Muscle of back (tissue), 11 donors: ENCODE measurements around the gene PSAP. TPM values are rescaled to one million over a fixed set of nuclear protein-coding genes. Genes with fewer than 3 reads are reported as not detected.
A peak's percentile ranks its signal among the peaks of the same experiment; 100 is the strongest.

Experiments
- DNase-seq, 3 donors: peaks; one replicate each; pipeline versions ENCODE4 v3.0.0 to v3.0.0-alpha.2; 2013
- polyA plus RNA-seq, 10 donors: library from polyadenylated mRNA; unstranded; fragments of 120-200 nt; gene quantifications; one replicate each; pipeline ENCODE4 v1.2.1, GENCODE V29; 2013; ENCODE audit not compliant: insufficient read length in 10 of 10

PSAP gene
- polyA plus RNA-seq, 10 donors = 450 to 530 (median 478) TPM

DNA sequence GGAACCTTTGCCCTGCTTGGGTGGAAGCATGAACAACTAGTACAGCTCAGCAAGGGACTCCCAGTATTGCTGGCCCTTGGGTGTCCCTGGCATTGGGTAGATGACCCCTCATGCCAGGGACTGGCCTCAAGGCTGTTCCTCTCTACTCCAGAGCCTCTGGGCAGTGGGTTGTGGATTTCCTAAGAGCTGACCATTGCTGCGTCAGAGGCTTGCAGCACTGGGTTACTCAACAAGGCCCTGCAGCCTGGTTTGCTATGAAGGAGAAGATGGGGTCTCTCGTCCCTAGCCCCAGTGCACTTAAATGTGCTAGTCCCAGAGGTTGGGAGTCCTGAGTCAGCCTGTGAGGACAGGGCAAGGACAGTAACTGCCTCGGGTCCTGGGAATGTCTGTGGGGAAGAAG is 80.3 kb downstream of the PSAP start:
- DNase-seq = no peak

DNA sequence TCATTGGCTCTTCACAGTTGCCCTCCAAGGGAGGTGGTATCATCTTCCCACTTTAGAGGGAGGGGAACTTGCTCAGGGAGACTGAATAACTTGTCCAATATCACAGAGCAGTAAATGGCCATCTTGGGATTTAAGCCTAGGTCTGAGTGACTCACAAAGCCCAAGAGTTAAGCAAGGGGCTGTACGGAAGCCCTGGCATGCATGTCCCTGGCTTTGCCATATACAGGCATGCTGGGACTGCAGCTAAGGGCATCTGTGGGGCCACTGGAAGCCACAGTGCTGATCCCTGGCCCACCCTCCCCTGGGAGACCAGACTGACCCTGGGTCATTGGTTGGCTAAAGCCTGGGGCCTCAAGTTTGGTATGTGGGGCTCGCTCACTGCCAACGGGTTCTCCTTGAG is 80.8 kb downstream of the PSAP start:
- DNase-seq = no peak

DNA sequence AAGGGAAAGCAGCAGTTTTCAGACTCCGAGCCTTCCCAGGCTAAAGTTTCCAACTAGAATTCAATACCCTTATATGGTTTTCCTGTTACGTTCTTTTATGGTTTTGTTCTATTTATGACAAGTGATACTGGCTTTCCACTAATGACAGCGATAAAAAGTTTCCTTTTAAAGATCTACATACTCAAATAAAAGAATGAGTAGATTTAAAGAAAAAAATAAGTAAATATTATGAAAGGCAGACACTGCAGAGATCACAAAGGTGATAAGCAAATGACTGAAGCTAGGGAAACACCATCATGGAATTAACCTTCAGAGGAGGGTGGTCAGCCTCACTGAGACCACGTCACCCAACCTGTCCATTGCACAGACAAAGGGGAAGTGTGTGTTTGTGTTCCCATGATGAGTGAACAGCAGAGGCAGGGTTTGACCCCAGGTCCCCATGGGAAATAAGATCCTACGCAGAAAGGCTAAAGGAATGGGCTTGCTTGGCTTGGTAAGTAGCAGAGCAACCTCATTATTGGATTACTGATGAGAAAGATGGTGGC is 81.7 kb downstream of the PSAP start:
- DNase-seq = peak in 1 of 3 donors; percentile 38

DNA sequence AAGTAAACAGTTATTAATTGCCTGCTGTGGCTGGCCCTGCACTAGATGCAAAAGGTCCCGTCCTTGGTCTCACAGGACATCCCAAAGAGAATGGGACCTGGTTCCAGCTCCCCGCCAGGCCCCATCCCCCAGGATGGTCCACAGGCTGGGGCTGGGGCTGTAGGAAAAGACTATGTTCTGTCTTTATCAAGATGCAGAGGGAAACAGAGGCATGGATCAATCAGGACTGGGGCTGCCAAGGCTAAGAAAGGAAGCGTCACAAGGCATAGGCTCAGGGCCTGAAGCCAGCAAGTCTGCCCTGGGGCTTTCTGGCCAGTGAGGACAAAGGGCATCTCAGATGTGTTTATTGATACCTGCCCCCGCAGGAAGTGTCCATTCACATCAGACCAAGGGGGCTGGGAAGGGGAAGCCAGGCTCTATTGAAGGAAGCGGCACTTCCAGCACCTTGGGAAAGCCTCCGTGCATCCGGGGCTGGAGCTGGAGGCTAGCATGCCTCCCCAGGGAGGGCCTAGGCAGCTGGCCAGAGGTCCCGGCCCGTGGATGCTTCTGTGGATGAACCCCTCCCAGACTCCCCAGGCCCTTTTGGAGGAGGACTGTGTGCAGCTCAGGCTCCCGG is 83.5 kb downstream of the PSAP start:
- DNase-seq = peak in 2 of 3 donors; percentile 42 to 75

DNA sequence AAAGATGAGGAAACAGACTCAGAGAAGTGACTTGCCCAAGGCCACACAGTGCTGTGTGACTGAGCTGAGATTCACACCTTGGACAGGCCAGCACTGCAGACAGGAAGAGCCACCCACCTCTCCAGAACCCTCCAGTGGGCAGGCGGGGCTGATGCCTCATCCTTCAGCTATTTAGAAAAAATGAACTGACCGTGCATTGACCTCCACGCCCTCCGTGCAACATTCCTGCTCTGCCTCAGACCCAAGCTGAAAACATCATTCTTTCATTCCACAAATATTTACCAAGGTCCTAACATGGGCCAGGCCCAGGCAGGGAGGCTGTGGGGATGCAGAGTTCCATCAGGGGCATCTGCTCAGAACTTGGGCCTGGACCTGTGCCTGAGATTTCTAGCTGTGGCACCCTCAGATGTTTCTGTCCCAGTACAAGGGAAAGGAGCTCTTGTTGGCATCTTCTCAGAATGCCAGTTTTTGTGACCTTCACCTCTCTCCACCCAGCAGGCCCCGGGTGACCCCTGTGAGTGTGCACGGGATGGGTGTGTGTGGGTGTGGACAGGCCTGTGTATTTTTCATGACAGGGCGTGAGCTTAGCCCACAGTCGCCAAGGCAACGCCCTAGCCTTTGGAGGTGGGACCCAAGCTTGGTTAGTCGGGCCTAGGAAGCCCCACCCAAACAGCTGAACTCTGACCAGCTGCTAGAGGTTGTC is 84.2 kb downstream of the PSAP start:
- DNase-seq = peak; percentile 63 to 84 (median 79)

Other genes with a start within 250 kb of the PSAP start
- under 1 TPM in 9 of 10 donors, not detected in 1; 0.08 to 0.36 (median 0.16) TPM for gene C10orf105, start 131.5 kb downstream of the PSAP start, polyA plus RNA-seq
- 10 to 100 TPM; 27.2 to 36.4 (median 31.5) TPM for gene VSIR, start 77.7 kb downstream of the PSAP start, polyA plus RNA-seq
- gene CHST3, start 113.1 kb upstream of the PSAP start, polyA plus RNA-seq = 10 to 100 TPM; 11.3 to 17.2 (median 13.6) TPM
- gene SPOCK2, start 237.3 kb upstream of the PSAP start, polyA plus RNA-seq = 10 to 100 TPM in 1 of 10 donors, 1 to 10 TPM in 9; 1.9 to 15.9 (median 3.6) TPM